HCT116 (cell line): ENCODE data around the gene NPSR1. TPM values are rescaled to one million over a fixed set of nuclear protein-coding genes. Genes with fewer than 3 reads are reported as not detected.
"Not testable (repeated sequence)": the region's sequence is repeated elsewhere in the genome, so short reads cannot be mapped to it uniquely, and the experiment has no call there.

Experiments used
- ATAC-seq: fragments of 200-7000 bp; cut with Tn5 transposase; 2 replicates; pipeline ENCODE4 v1.9.1; 2020; ENCODE audit warnings: mild to moderate bottlenecking, moderate library complexity
- BruUV-seq: library from RNA; stranded (reverse); fragments of 400-500 nt; replicated peaks from 2 replicates; lab custom pipeline; 2021; lab: Mats Ljungman, UMichigan
- CTCF ChIA-PET: fragments of 300-600 bp; sonication (Branson Sonifier 250); formaldehyde crosslinking; loops from one replicate; lab custom pipeline; 2021; ENCODE audit warnings: antibody characterized with exemption; lab: Charles Lee
- POLR2A ChIA-PET: fragments of 300-600, 350-600 bp; sonication (Branson Sonifier 250); formaldehyde crosslinking; loops from one replicate; lab custom pipeline; 2021; ENCODE audit warnings: antibody characterized with exemption; lab: Charles Lee
- RAD21 ChIA-PET, 2 experiments: fragments of 300-600 bp; sonication (Branson Sonifier 250); formaldehyde crosslinking; loops; one replicate each; lab custom pipeline; 2023; ENCODE audit warnings: low total read pairs in 2 of 2; ENCODE audit not compliant: uncharacterized antibody in 2 of 2, unreplicated experiment in 2 of 2, low non-redundant PET in 1 of 2; lab: Charles Lee
- DNase-seq: peaks from one replicate; pipeline ENCODE4 v3.0.0-alpha.2; 2010; ENCODE audit warnings: low read depth, low spot score
- H2AFZ ChIP-seq: fragments of 200-600 bp; shearing (Covaris generic), sonication (generic); 2 replicates; pipeline ENCODE4 v1.6.1; 2017; ENCODE audit warnings: low read depth, mixed run types, mixed read lengths, antibody characterized with exemption, low read length; ENCODE audit not compliant: poor library complexity, severe bottlenecking
- H3K27ac ChIP-seq: 2 replicates; pipeline ENCODE4 v1.5.1; 2012; ENCODE audit warnings: low read depth, low read length
- H3K27me3 ChIP-seq: fragments of 200-600 bp; sonication (generic); 2 replicates; pipeline ENCODE4 v1.6.1; 2016; ENCODE audit warnings: mixed run types, low read length, mixed read lengths; ENCODE audit not compliant: insufficient read depth
- H3K36me3 ChIP-seq, 2 experiments: fragments of 200-500 bp in 1 of 2; fragments of 200-600 bp in 1 of 2; sonication (Bioruptor generic) in 1 of 2; sonication (generic) in 1 of 2; 2 replicates each; pipeline versions ENCODE4 v1.5.1 to v1.6.1; 2014 to 2016; ENCODE audit warnings: low read length in 2 of 2, inconsistent platforms in 1 of 2, mixed read lengths in 1 of 2, mixed run types in 1 of 2; ENCODE audit not compliant: insufficient read depth in 2 of 2, control insufficient read depth in 1 of 2
- H3K4me1 ChIP-seq, 2 experiments: fragments of 200-600 bp in 1 of 2; sonication (generic) in 1 of 2; 2 replicates each; pipeline versions ENCODE4 v1.5.1 to v1.6.1; 2012 to 2017; ENCODE audit warnings: low read length in 2 of 2, inconsistent platforms in 1 of 2, mild to moderate bottlenecking in 1 of 2, mixed read lengths in 1 of 2, mixed run types in 1 of 2, moderate library complexity in 1 of 2; ENCODE audit not compliant: insufficient read depth in 2 of 2, control insufficient read depth in 1 of 2
- H3K4me2 ChIP-seq: fragments of 200-600 bp; sonication (generic); 2 replicates; pipeline ENCODE4 v1.6.1; 2017; ENCODE audit warnings: mixed run types, low read length, mixed read lengths
- H3K4me3 ChIP-seq, 2 experiments: fragments of 200-600 bp in 1 of 2; sonication (generic) in 1 of 2; replicated peaks in 1 of 2; 2 replicates each; pipeline ENCODE4 v1.5.1; 2011 to 2016; ENCODE audit warnings: low read length in 2 of 2, control low read depth in 1 of 2, low read depth in 1 of 2, mild to moderate bottlenecking in 1 of 2, mixed read lengths in 1 of 2, mixed run types in 1 of 2
- H3K79me2 ChIP-seq: fragments of 200-600 bp; sonication (generic); 2 replicates; pipeline ENCODE4 v1.6.1; 2017; ENCODE audit warnings: mild to moderate bottlenecking, mixed run types, low read length, moderate library complexity, mixed read lengths; ENCODE audit not compliant: insufficient read depth
- H3K9ac ChIP-seq: fragments of 200-600 bp; sonication (generic); 2 replicates; pipeline ENCODE4 v1.6.1; 2016; ENCODE audit warnings: low read length, mixed read lengths
- H3K9me2 ChIP-seq: fragments of 200-600 bp; sonication (generic), shearing (Covaris generic); 2 replicates; pipeline ENCODE4 v1.6.1; 2017; ENCODE audit warnings: mixed run types, mild to moderate bottlenecking, moderate library complexity; ENCODE audit not compliant: insufficient read depth
- H3K9me3 ChIP-seq, 2 experiments: fragments of 200-500 bp in 1 of 2; fragments of 200-600 bp in 1 of 2; sonication (Bioruptor generic) in 1 of 2; sonication (generic) in 1 of 2; 2 replicates each; pipeline ENCODE4 v1.6.1; 2014 to 2017; ENCODE audit warnings: low read length in 2 of 2, mixed read lengths in 2 of 2, inconsistent platforms in 1 of 2, low read depth in 1 of 2, mild to moderate bottlenecking in 1 of 2, mixed run types in 1 of 2, moderate library complexity in 1 of 2; ENCODE audit not compliant: control insufficient read depth in 1 of 2, insufficient read depth in 1 of 2
- H4K20me1 ChIP-seq: fragments of 200-600 bp; sonication (generic), shearing (Covaris generic); 2 replicates; pipeline ENCODE4 v1.6.1; 2017; ENCODE audit warnings: mixed run types, mild to moderate bottlenecking, moderate library complexity; ENCODE audit not compliant: insufficient read depth
- FOSL1 ChIP-seq: IDR thresholded peaks from 2 replicates; pipeline ENCODE4 v1.6.1; 2012; ENCODE audit warnings: low read depth
- JUND ChIP-seq: IDR thresholded peaks from 2 replicates; pipeline ENCODE4 v1.6.1; 2012
- RAD21 ChIP-seq: IDR thresholded peaks from 2 replicates; pipeline ENCODE4 v1.6.1; 2012; ENCODE audit warnings: low read depth, mild to moderate bottlenecking
- SIN3A ChIP-seq: IDR thresholded peaks from 2 replicates; pipeline ENCODE4 v1.6.1; 2012; ENCODE audit warnings: low read depth
- SP1 ChIP-seq: IDR thresholded peaks from 2 replicates; pipeline ENCODE4 v1.6.1; 2012; ENCODE audit warnings: low read depth
- intact Hi-C: fragments of 100-400 bp; cut with micrococcal nuclease; formaldehyde crosslinking; loops from 2 replicates; pipeline ENCODE4 v1.10.0; 2022
- total RNA-seq: library from RNA; stranded (reverse); gene quantifications from one replicate; pipeline ENCODE4 v1.2.1, GENCODE V29; 2021; ENCODE audit not compliant: unreplicated experiment
- TF ChIP-seq, protein P1 (sequence below): IDR thresholded peaks from 2 replicates; pipeline ENCODE4 v1.6.1; 2012

NPSR1 gene
- total RNA-seq, 1 experiment from 2014 or later = not detected

DNA sequence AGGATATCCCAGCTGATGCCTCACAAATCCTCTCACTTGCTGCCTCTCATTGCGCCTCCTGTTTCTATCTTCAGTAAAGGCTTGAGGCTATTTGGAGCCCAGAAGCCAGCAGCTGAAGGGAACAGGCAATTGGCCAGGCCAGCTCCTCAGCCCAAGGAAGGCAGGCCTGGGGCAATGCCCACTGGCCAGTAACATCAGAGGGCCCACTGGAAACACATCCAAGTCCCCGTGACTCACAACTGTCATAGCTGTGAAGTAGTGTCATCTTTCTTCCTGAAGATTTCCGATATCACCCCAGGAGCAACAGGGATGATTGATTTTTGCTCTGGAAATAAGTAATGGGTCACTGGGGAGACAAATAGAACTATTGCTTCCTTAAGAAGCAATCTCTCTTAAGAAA lies 209.3 kb downstream of the NPSR1 start:
- RAD21 ChIA-PET, H3K4me3 ChIP-seq, H3K36me3 ChIP-seq, POLR2A ChIA-PET, H3K9me2 ChIP-seq, CTCF ChIA-PET, H4K20me1 ChIP-seq, H3K27ac ChIP-seq, H3K9me3 ChIP-seq, intact Hi-C loops, H3K27me3 ChIP-seq, H3K79me2 ChIP-seq, H3K9ac ChIP-seq, BruUV-seq, H2AFZ ChIP-seq: not testable (repeated sequence)
- DNase-seq (peak; percentile 23), ATAC-seq (peak; percentile 56)
- Histone ChIP-seq H3K4me2 (peak overlapping the region; percentile 45), H3K4me1 (peaks cover 16 to 23% of the 10 kb centered on the region in 2 experiments; a peak in 3 of 4 replicates)
- TF ChIP-seq RAD21 = 0 out of 2 replicates have a peak, but pooled peaks have one; percentile 2
- 0 out of 2 replicates have a peak, but pooled peaks have one; percentile 22 for TF ChIP-seq SIN3A
- TF ChIP-seq SP1 = peak; percentile 40; the same call in 1 of the 2 replicates
- peak; percentile 41; the same call in 1 of the 2 replicates for TF ChIP-seq JUND
- TF ChIP-seq FOSL1 = peak; percentile 49; the same call in 1 of the 2 replicates
- TF ChIP-seq, protein P1, sequence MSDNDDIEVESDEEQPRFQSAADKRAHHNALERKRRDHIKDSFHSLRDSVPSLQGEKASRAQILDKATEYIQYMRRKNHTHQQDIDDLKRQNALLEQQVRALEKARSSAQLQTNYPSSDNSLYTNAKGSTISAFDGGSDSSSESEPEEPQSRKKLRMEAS = 0 out of 2 replicates have a peak, but pooled peaks have one; percentile 14

DNA sequence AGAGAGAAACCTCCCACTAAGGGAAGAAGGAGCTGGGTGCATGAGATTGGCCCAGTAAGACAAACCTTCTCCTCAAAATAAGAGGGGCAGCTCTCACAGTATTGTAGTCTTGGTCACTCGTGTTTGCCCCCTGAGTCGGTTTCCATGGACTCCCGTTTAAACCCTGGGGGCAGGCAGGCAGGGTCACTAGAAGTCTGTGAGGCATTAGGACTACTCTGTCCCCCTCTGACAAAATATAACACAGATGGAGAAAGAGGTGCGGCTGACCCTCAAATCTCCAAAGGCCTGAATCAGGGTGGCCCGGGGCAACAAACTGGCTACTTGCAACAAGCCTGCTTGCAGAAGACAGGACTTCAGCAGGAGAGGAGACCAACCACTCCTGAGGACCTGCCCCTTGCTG lies 210.6 kb downstream of the NPSR1 start:
- intact Hi-C loops = not testable (repeated sequence)

More for the DNA sequence above, 210.6 kb downstream of the NPSR1 start:
- H3K9me2 ChIP-seq, H3K36me3 ChIP-seq, DNase-seq, BruUV-seq, H3K9ac ChIP-seq, H4K20me1 ChIP-seq, CTCF ChIA-PET, H2AFZ ChIP-seq, H3K27ac ChIP-seq, POLR2A ChIA-PET, H3K27me3 ChIP-seq, H3K4me2 ChIP-seq, H3K79me2 ChIP-seq, RAD21 ChIA-PET, ATAC-seq, H3K4me3 ChIP-seq, H3K9me3 ChIP-seq: not testable (repeated sequence)
- H3K4me1 ChIP-seq = peaks cover 16 to 23% of the 10 kb centered on the region in 2 experiments; a peak in 3 of 4 replicates
